ENCODE data around the gene PDPR.
"Not testable (repeated sequence)": the region's sequence is repeated elsewhere in the genome, so short reads cannot be mapped to it uniquely, and the experiment has no call there.

The PDPR gene

GRCh38 chr16:70166688-70167087 lies 52.6 kb downstream of the PDPR start:
- not testable (repeated sequence) for DNase-seq

GRCh38 chr16:70173212-70173837 lies 59.2 kb downstream of the PDPR start, which contains the start of gene CLEC18C:
Gene CLEC18C, plus strand, starts transcription at chr16:70173787. Its CDS starts 492 bp downstream, at chr16:70174279.
- DNase-seq: not testable (repeated sequence)

GRCh38 chr16:70173916-70174315 lies 59.8 kb downstream of the PDPR start:
- not testable (repeated sequence) for DNase-seq

- not testable (repeated sequence) for DNase-seq
Observed at GRCh38 chr16:70174387-70174932, 60.3 kb downstream of the PDPR start.

- not testable (repeated sequence) for DNase-seq
Observed at GRCh38 chr16:70187858-70188607, 73.9 kb downstream of the PDPR start.

DNA sequence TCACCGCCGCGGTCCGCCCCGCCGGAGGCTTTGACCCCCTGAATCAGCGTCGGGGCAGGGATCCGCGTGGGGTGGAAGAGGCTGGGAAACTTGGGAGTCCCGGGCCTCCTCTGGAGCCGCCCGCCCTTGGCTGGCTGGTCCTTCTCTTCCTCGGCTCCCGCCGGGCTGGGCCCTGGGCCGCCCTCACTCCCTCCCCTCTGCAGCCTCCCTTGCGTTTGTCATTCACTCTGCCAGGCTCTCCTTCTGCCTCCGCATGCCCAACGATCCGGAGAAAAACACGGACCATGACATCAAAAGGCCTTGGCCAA lies 74.4 kb downstream of the PDPR start:
- not testable (repeated sequence) for DNase-seq

- not testable (repeated sequence) for DNase-seq
Observed at GRCh38 chr16:70190574-70190973, 76.4 kb downstream of the PDPR start.

- not testable (repeated sequence) for DNase-seq
Observed at GRCh38 chr16:70196683-70197300, 82.7 kb downstream of the PDPR start.

GRCh38 chr16:70197611-70198010 lies 83.5 kb downstream of the PDPR start:
- DNase-seq: not testable (repeated sequence)

GRCh38 chr16:70198230-70198629 lies 84.1 kb downstream of the PDPR start:
- DNase-seq: not testable (repeated sequence)

DNA sequence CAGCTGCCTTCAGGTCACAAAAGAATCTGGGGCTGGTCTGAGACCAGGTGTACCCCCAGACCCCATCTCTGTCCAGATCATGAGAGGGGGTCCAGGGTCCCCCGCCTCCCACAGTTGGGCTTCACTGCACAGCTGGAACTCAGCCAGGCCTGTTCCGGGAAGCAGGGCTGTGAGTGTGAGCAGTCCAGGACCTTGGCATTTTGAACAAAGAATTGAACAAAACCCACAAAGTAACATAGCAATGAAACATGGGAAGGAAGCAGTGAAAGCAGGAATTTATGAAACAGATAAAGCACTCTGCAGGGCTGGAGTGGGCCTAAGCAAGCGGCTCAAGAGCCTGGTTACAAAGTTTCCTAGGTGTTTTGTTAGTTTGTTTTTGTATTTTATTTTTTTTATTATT lies 84.5 kb downstream of the PDPR start:
- not testable (repeated sequence) for DNase-seq

- DNase-seq: not testable (repeated sequence)
Observed at GRCh38 chr16:70199170-70199569, 85.0 kb downstream of the PDPR start.

DNA sequence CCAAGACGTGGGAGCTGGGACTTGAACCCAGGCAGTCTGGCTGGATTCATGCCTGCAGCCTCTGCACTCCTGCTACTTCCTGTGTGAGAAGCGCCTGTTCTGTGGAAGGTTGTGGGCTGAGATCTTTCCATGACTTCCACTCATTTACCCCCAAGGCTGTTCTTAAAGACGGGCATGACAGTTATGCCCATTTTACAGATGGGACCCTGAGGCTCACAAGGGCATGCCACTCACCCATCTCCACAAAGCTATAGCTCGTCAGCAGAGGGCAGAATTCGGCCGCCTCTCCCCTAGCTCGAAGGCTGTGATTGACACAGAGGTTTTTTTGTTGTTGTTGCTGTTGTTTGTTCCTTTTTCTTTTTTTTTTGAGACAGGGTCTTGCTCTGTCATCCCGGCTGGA lies 85.9 kb downstream of the PDPR start:
- DNase-seq: not testable (repeated sequence)

- DNase-seq: not testable (repeated sequence)
Observed at GRCh38 chr16:70203508-70203907, 89.4 kb downstream of the PDPR start.

- DNase-seq: not testable (repeated sequence)
Observed at GRCh38 chr16:70204010-70204409, 89.9 kb downstream of the PDPR start.

DNA sequence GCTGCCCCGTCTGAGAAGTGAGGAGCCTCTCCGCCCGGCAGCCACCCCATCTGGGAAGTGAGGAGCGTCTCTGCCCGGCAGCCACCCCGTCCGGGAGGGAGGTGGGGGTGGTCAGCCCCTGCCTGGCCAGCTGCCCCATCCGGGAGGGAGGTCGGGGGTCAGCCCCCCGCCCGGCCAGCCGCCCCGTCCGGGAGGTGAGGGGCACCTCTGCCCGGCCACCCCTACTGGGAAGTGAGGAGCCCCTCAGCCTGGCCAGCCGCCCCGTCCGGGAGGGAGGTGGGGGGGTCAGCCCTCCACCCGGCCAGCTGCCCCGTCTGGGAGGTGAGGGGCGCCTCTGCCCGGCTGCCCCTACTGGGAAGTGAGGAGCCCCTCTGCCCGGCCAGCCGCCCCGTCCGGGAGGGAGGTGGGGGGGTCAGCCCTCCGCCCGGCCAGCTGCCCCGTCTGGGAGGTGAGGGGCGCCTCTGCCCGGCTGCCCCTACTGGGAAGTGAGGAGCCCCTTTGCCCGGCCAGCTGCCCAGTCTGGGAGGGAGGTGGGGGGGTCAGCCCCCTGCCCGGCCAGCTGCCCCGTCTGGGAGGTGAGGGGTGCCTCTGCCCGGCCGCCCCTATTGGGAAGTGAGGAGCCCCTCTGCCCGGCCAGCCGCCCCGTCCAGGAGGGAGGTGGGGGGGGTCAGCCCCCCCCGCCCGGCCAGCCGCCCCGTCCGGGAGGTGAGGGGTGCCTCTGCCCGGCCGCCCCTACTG lies 90.7 kb downstream of the PDPR start:
- DNase-seq: not testable (repeated sequence)

- DNase-seq: not testable (repeated sequence)
Observed at GRCh38 chr16:70206382-70206781, 92.2 kb downstream of the PDPR start.

Measured in Kasumi-1 (cell line).